ENCODE data around the gene SMIM24. TPM values are rescaled to one million over a fixed set of nuclear protein-coding genes. Genes with fewer than 3 reads are reported as not detected.

SMIM24 gene
- total RNA-seq, 2 experiments from 2014 or later = 2.2 to 2.5 TPM

DNA sequence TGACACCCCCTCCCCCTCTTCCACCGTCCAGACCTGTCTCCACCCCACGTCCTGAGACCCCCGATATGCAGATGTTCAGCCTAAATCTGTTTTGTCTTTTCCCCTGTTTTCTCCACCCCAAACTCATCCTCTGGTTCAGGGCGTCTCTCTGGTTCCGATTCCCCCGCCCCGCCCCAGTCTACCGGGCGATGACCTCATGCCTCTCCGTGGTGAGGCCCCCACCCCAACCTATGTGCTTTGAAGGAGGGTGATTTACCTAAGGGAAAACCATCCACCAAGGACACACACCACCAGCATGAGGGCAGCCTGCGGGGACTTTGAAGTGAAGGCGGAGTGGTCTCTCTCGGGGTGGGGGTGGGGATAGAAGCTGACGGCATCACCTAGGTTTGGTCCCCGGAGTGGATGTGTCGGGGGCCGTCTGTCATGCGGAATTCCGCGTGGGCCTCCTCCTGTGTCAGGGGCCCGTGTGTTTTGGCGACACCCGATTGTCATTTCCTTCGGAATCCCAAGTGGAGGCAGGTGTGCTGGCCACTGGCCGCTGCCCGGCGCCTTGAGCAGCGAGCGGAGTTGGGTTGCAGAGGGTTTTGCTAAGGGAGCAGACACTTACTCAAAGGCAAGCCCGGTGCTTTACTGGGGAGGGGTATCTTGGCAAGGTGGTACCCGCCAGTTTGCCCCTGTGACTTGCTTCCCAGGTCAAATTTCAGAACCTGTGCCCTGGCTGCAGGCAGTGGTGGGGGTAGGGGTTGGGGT is 27.2 kb upstream of the SMIM24 start:
- no peaks in the 10 kb centered on the region for H3K27me3 Mint-ChIP-seq
- peak overlapping the region; percentile 94 for H3K4me3 Mint-ChIP-seq
- H3K36me3 Mint-ChIP-seq = peaks cover 16% of the 10 kb centered on the region
- peak; percentile 26 for DNase-seq
- no peaks in the 10 kb centered on the region for H3K9me3 Mint-ChIP-seq
- peaks cover 41% of the 10 kb centered on the region for H3K4me1 Mint-ChIP-seq
- H3K27ac Mint-ChIP-seq = peak overlapping the region; percentile 73

GRCh38 chr19:3506384-3507340 is 26.3 kb upstream of the SMIM24 start:
- DNase-seq = peak; percentile 28
- Mint-ChIP-seq H3K36me3 (peaks cover 16% of the 10 kb centered on the region), H3K4me3 (peak overlapping the region; percentile 94), H3K4me1 (peaks cover 37% of the 10 kb centered on the region), H3K9me3 (no peaks in the 10 kb centered on the region), H3K27ac (peak overlapping the region; percentile 73), H3K27me3 (no peaks in the 10 kb centered on the region)

- H3K4me1 Mint-ChIP-seq = peaks cover 41% of the 10 kb centered on the region
- H3K9me3 Mint-ChIP-seq = no peaks in the 10 kb centered on the region
Observed at GRCh38 chr19:3505598-3506383, 25.5 kb upstream of the SMIM24 start, which contains the start of gene FZR1. FZR1 (plus strand) TSS chr19:3506311; CDS start chr19:3522990, 16,679 bp downstream.

DNA sequence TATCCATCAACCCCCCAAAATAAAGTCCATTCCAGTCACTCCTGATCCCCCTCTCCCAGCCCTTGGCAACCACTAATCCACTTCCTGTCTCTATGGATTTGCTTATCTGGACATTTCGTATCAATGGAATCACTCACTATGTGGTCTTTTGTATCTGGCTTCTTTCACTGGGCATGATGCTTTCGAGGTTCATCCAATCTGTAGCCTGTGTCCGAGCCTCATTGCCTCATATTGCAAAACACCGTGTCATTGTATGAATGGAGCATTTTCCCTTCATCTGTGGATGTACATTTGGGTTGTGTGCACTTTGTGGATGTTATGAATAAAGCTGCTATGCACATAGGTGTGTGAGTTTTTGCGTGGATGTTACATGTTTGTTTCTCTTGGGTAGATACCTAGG is 24.4 kb upstream of the SMIM24 start:
- no peak for DNase-seq
- Mint-ChIP-seq H3K4me3 (peak overlapping the region; percentile 94), H3K9me3 (no peaks in the 10 kb centered on the region), H3K27me3 (peaks cover 6% of the 10 kb centered on the region), H3K27ac (no peak overlapping the region), H3K4me1 (peaks cover 42% of the 10 kb centered on the region), H3K36me3 (peaks cover 19% of the 10 kb centered on the region)

More at GRCh38 chr19:3505598-3506383, 25.5 kb upstream of the SMIM24 start, which contains the start of gene FZR1:
- peaks cover 1% of the 10 kb centered on the region for H3K27me3 Mint-ChIP-seq
- peak within 1 kb of the TSS; percentile 93 for H3K27ac Mint-ChIP-seq
- peak within 1 kb of the TSS; percentile 94 for H3K4me3 Mint-ChIP-seq
- peak; percentile 100 for DNase-seq
- peaks cover 18% of the 10 kb centered on the region for H3K36me3 Mint-ChIP-seq

GRCh38 chr19:3503036-3503572 is 22.8 kb upstream of the SMIM24 start:
- peaks cover 40% of the 10 kb centered on the region for H3K4me1 Mint-ChIP-seq
- H3K27me3 Mint-ChIP-seq = peaks cover 6% of the 10 kb centered on the region
- no peak overlapping the region for H3K27ac Mint-ChIP-seq
- H3K4me3 Mint-ChIP-seq = no peak overlapping the region
- no peaks in the 10 kb centered on the region for H3K9me3 Mint-ChIP-seq
- H3K36me3 Mint-ChIP-seq = peaks cover 15% of the 10 kb centered on the region
- DNase-seq = no peak

GRCh38 chr19:3501780-3502179 is 21.5 kb upstream of the SMIM24 start:
- no peak for DNase-seq
- H3K9me3 Mint-ChIP-seq = no peaks in the 10 kb centered on the region
- H3K4me3 Mint-ChIP-seq = no peak overlapping the region
- H3K4me1 Mint-ChIP-seq = peaks cover 36% of the 10 kb centered on the region
- no peak overlapping the region for H3K27ac Mint-ChIP-seq
- peaks cover 18% of the 10 kb centered on the region for H3K36me3 Mint-ChIP-seq
- H3K27me3 Mint-ChIP-seq = peaks cover 6% of the 10 kb centered on the region

GRCh38 chr19:3500429-3501101 is 20.2 kb upstream of the SMIM24 start, which contains the start of gene DOHH:
DOHH (minus strand) TSS chr19:3500674; CDS start chr19:3496814, 3,860 bp downstream.
- no peaks in the 10 kb centered on the region for H3K9me3 Mint-ChIP-seq
- peak; percentile 94 for DNase-seq
- peak within 1 kb of the TSS; percentile 92 for H3K27ac Mint-ChIP-seq
- H3K4me3 Mint-ChIP-seq = peak within 1 kb of the TSS; percentile 84
- peaks cover 18% of the 10 kb centered on the region for H3K36me3 Mint-ChIP-seq
- H3K27me3 Mint-ChIP-seq = peaks cover 6% of the 10 kb centered on the region
- H3K4me1 Mint-ChIP-seq = peaks cover 32% of the 10 kb centered on the region

- H3K27me3 Mint-ChIP-seq = peaks cover 6% of the 10 kb centered on the region
- H3K27ac Mint-ChIP-seq = peak overlapping the region; percentile 92
- H3K9me3 Mint-ChIP-seq = no peaks in the 10 kb centered on the region
- H3K4me3 Mint-ChIP-seq = peak overlapping the region; percentile 84
- H3K4me1 Mint-ChIP-seq = peaks cover 30% of the 10 kb centered on the region
- peaks cover 18% of the 10 kb centered on the region for H3K36me3 Mint-ChIP-seq
- no peak for DNase-seq
Observed at GRCh38 chr19:3499738-3500428, 19.6 kb upstream of the SMIM24 start.

DNA sequence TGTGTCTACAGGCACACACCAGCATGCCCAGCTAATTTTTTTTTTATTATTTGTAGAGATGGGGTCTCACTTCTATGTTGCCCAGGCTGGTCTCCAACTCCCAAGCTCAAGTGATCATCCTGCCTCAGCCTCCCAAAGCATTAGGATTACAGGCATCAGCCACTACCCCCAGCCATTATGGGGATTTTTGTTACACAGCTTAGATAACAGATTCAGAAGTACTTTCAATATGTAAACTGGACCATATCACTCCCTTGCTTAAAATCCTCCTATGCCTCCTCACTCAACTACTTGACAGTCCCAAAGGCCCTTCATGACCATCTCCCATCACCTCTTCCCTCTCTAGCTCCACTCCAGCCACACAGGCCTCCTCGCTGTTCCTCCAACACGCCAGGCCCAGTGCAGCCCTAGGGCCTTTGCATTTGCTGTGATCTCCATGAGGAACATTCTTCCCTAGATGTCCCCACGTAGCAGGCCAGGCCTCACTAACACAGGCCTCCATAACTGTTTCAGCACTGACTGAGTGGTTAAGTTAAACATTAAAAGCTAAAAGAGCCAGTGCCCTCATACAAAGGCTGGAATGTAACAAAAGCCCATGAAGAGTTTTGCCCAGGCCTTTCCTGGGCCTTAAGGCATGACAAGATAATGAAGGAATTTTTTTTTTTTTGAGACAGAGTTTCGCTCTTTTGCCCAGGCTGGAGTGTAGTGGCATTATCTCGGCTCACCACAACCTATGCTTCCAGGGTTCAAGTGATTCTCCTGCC is 17.6 kb upstream of the SMIM24 start:
- H3K4me1 Mint-ChIP-seq = peaks cover 28% of the 10 kb centered on the region
- DNase-seq = no peak
- no peak overlapping the region for H3K4me3 Mint-ChIP-seq
- peaks cover 6% of the 10 kb centered on the region for H3K27me3 Mint-ChIP-seq
- H3K27ac Mint-ChIP-seq = no peak overlapping the region
- H3K36me3 Mint-ChIP-seq = peaks cover 23% of the 10 kb centered on the region
- H3K9me3 Mint-ChIP-seq = no peaks in the 10 kb centered on the region

- H3K4me3 Mint-ChIP-seq = no peak overlapping the region
- H3K27me3 Mint-ChIP-seq = peaks cover 6% of the 10 kb centered on the region
- H3K9me3 Mint-ChIP-seq = no peaks in the 10 kb centered on the region
- no peak for DNase-seq
- peaks cover 28% of the 10 kb centered on the region for H3K4me1 Mint-ChIP-seq
- H3K27ac Mint-ChIP-seq = no peak overlapping the region
- peaks cover 23% of the 10 kb centered on the region for H3K36me3 Mint-ChIP-seq
Observed at GRCh38 chr19:3496392-3497273, 16.3 kb upstream of the SMIM24 start.

GRCh38 chr19:3494559-3494958 is 14.2 kb upstream of the SMIM24 start:
- peaks cover 18% of the 10 kb centered on the region for H3K4me1 Mint-ChIP-seq
- H3K9me3 Mint-ChIP-seq = no peaks in the 10 kb centered on the region
- H3K36me3 Mint-ChIP-seq = peaks cover 18% of the 10 kb centered on the region
- no peaks in the 10 kb centered on the region for H3K27me3 Mint-ChIP-seq
- peak; percentile 63 for DNase-seq
- H3K4me3 Mint-ChIP-seq = peak overlapping the region; percentile 0
- peak overlapping the region; percentile 65 for H3K27ac Mint-ChIP-seq

- peak; percentile 45 for DNase-seq
- Mint-ChIP-seq H3K27me3 (no peaks in the 10 kb centered on the region), H3K4me1 (peaks cover 15% of the 10 kb centered on the region), H3K9me3 (no peaks in the 10 kb centered on the region), H3K27ac (no peak overlapping the region), H3K36me3 (peaks cover 15% of the 10 kb centered on the region), H3K4me3 (peak overlapping the region; percentile 0)
Observed at GRCh38 chr19:3494051-3494450, 13.7 kb upstream of the SMIM24 start.

Data from activated naive CD8-positive, alpha-beta T cell treated with anti-CD3 and anti-CD28 coated beads for 36 hours (primary cell).